Muscle of leg (tissue), 11 donors: ENCODE results near the gene NTF4. TPM values are rescaled to one million over a fixed set of nuclear protein-coding genes. Genes with fewer than 3 reads are reported as not detected.
"Not testable (repeated sequence)": the region's sequence is repeated elsewhere in the genome, so short reads cannot be mapped to it uniquely, and the experiment has no call there.

Source experiments
- DNase-seq: peaks from one replicate; pipeline ENCODE4 v3.0.0; 2013
- H3K27ac ChIP-seq: one replicate; pipeline ENCODE4 v1.5.1; 2013; ENCODE audit warnings: mild to moderate bottlenecking, low read length, control low read depth
- H3K27me3 ChIP-seq: one replicate; pipeline ENCODE4 v1.6.1; 2013; ENCODE audit warnings: low read length; ENCODE audit not compliant: control insufficient read depth, insufficient read depth
- H3K36me3 ChIP-seq: one replicate; pipeline ENCODE4 v1.6.1; 2013; ENCODE audit warnings: low read length; ENCODE audit not compliant: control insufficient read depth, insufficient read depth
- H3K4me1 ChIP-seq: one replicate; pipeline ENCODE4 v1.6.1; 2013; ENCODE audit warnings: low read length; ENCODE audit not compliant: control insufficient read depth, insufficient read depth
- H3K4me3 ChIP-seq: one replicate; pipeline ENCODE4 v1.5.1; 2013; ENCODE audit warnings: low read length, control low read depth
- H3K9me3 ChIP-seq: replicated peaks from 2 replicates; pipeline ENCODE4 v1.6.1; 2013; ENCODE audit warnings: low read depth, low read length; ENCODE audit not compliant: control insufficient read depth
- WGBS: methylation state at CpG from one replicate; pipeline ENCODE4 v1.1.5; 2013; ENCODE audit warnings: missing lambda C conversion rate; ENCODE audit not compliant: insufficient coverage; 5-methylcytosine and 5-hydroxymethylcytosine counted together
- polyA plus RNA-seq, 8 donors: library from polyadenylated mRNA; unstranded; fragments of 120-200 nt; gene quantifications; one replicate each; pipeline versions ENCODE4 v1.2.1 to v1.2.3, GENCODE V29; 2013; ENCODE audit warnings: inconsistent platforms in 1 of 8, low replicate concordance in 1 of 8; ENCODE audit not compliant: insufficient read length in 8 of 8, insufficient read depth in 1 of 8
- total RNA-seq: library from RNA; stranded (reverse); fragments of 120-200 nt; gene quantifications from one replicate; pipeline ENCODE4 v1.2.4, GENCODE V29; 2013

Gene NTF4
- total and polyA plus RNA-seq, 9 donors = 1.6 to 5.2 (median 3.5) TPM

DNA sequence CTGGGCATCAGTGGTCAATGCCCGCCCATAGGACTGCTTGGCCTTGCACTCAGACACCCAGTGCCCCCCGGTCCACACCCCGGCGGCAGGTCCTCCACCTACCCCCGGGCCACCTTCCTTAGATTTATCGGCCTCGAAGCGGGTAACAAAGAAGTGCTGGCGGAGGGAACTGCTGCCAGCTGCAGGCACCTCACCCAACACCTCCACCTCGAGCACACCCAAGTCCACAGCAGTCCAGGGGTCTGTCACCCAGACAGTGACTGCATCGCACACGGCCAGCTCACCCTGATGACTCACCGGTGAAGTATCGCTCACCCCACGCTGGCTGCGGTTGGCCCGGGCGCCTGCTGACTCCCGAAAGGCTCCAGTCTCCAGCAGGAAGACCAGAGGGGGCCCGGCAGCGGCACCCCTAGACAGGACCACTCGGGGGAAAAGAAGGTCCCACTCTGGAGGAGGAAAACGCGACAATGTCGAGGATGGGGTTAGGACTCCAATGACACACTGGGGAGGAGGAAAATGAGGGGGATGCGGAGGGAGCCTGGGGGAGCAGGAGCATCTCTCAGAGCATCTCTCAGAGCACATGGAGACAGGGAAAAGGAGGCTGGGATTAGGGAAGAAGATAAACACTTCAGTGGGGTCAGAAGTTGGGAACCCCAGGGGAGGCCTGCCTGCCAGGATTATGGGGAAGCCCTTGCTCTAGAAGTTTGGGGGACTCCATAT is 25.9 kb downstream of the NTF4 start:
- not testable (repeated sequence) for H3K27me3 ChIP-seq, H3K4me3 ChIP-seq, DNase-seq, H3K9me3 ChIP-seq, H3K27ac ChIP-seq, H3K36me3 ChIP-seq, H3K4me1 ChIP-seq
- WGBS = 87% methylated on average over 26 of the region's 26 CpGs

GRCh38 chr19:49038111-49038510 is 26.5 kb downstream of the NTF4 start:
- H3K27me3 ChIP-seq, H3K4me3 ChIP-seq, DNase-seq, H3K4me1 ChIP-seq, H3K36me3 ChIP-seq, H3K9me3 ChIP-seq, H3K27ac ChIP-seq: not testable (repeated sequence)
- WGBS = no CpG with 5 or more reads among the region's 8 CpGs

GRCh38 chr19:49036815-49037214 is 27.8 kb downstream of the NTF4 start, which contains the start of gene CGB1:
Gene CGB1, minus strand, starts transcription at chr19:49036895. Its CDS starts 184 bp downstream, at chr19:49036711.
- H3K9me3 ChIP-seq, H3K4me3 ChIP-seq, H3K27ac ChIP-seq, H3K4me1 ChIP-seq, H3K36me3 ChIP-seq, DNase-seq, H3K27me3 ChIP-seq: not testable (repeated sequence)
- WGBS = 40% methylated on average over 1 of the region's 18 CpGs

DNA sequence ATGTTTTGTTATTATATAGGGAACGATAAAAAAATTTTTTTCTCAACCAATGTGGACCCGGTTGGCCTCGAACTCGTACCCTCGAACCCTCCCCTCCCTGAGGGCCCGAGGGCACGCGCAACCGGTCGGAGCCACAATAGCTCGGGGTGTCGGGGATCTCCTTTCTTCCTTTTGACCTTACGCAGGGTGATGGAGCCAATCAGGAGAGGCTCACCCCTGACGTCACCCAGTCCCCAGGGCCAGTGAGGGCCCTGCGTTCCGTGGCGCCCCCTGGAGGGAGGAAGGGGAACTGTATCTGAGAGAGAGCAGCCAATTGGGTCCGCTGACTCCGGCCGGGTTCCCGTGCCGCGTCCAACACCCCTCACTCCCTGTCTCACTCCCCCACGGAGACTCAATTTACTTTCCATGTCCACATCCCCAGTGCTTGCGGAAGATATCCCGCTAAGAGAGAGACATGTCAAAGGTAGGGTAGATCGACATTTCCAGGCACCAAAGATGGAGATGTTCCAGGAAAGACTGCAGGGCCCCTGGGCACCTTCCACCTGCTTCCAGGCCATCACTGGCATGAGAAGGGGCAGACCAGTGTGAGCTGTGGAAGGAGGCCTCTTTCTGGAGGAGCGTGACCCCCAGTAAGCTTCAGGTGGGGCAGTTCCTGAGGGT is 32.8 kb downstream of the NTF4 start, which contains the start of gene CGB2:
Gene CGB2, plus strand, starts transcription at position 249 of the 660 bp plus-strand sequence. Its CDS starts 206 bp downstream, at position 455.
- not testable (repeated sequence) for H3K4me1 ChIP-seq, H3K9me3 ChIP-seq, H3K27me3 ChIP-seq, DNase-seq, H3K4me3 ChIP-seq, H3K36me3 ChIP-seq, H3K27ac ChIP-seq
- 41% methylated on average over 7 of the region's 28 CpGs for WGBS

- not testable (repeated sequence) for H3K4me3 ChIP-seq, H3K9me3 ChIP-seq, H3K27ac ChIP-seq, DNase-seq, H3K4me1 ChIP-seq, H3K27me3 ChIP-seq, H3K36me3 ChIP-seq
- WGBS = no CpG with 5 or more reads among the region's 8 CpGs
These were observed 34.3 kb downstream of the NTF4 start for GRCh38 chr19:49030323-49030722.

- H3K4me1 ChIP-seq, H3K36me3 ChIP-seq, H3K9me3 ChIP-seq, H3K4me3 ChIP-seq, H3K27ac ChIP-seq, H3K27me3 ChIP-seq, DNase-seq: not testable (repeated sequence)
- no CpG with 5 or more reads among the region's 14 CpGs for WGBS
These were observed 34.9 kb downstream of the NTF4 start for GRCh38 chr19:49029749-49030148.

GRCh38 chr19:49028686-49029085 is 35.9 kb downstream of the NTF4 start:
- H3K27me3 ChIP-seq, H3K36me3 ChIP-seq, H3K9me3 ChIP-seq, DNase-seq, H3K4me1 ChIP-seq, H3K27ac ChIP-seq, H3K4me3 ChIP-seq: not testable (repeated sequence)
- no CpG with 5 or more reads among the region's 9 CpGs for WGBS

DNA sequence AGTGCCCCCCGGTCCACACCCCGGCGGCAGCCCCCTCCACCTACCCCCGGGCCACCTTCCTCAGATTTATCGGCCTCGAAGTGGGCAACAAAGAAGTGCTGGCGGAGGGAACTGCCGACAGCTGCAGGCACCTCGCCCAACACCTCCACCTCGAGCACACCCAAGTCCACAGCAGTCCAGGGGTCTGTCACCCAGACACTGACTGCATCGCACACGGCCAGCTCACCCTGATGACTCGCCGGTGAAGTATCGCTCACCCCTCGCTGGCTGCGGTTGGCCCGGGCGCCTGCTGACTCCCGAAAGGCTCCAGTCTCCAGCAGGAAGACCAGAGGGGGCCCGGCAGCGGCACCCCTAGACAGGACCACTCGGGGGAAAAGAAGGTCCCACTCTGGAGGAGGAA is 39.0 kb downstream of the NTF4 start:
- peaks cover 11% of the 10 kb centered on the region for H3K27me3 ChIP-seq
- H3K4me3 ChIP-seq, H3K27ac ChIP-seq, H3K9me3 ChIP-seq, H3K36me3 ChIP-seq, H3K4me1 ChIP-seq, DNase-seq: not testable (repeated sequence)
- WGBS = 84% methylated on average over 8 of the region's 23 CpGs

DNA sequence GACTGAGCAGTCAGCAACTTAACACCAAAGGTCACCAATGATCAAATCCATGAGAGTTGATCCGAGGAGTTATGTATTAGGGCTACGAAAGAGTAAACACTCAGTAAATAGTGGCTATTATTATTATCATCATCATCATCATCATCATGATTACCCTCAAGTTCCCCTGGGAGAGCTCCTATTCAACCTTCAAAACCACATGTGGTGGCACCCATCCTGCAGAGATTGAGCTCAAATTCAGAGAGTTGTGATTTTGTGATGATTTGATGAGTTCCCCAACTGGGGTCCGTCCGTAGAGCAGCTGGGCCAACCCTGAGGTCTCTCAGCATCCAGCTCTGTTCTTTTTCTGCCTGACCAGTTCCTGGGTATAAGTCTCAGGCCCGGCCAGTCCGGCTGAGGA is 39.5 kb downstream of the NTF4 start:
- H3K9me3 ChIP-seq, H3K4me3 ChIP-seq, H3K27ac ChIP-seq, H3K36me3 ChIP-seq, DNase-seq, H3K4me1 ChIP-seq: not testable (repeated sequence)
- no CpG with 5 or more reads among the region's 6 CpGs for WGBS
- peaks cover 16% of the 10 kb centered on the region for H3K27me3 ChIP-seq

GRCh38 chr19:49024233-49024632 is 40.4 kb downstream of the NTF4 start, which contains the start of gene CGB3:
Gene CGB3, minus strand, starts transcription at chr19:49024333. Its CDS starts 362 bp downstream, at chr19:49023971.
- H3K4me1 ChIP-seq, H3K36me3 ChIP-seq, H3K27ac ChIP-seq, H3K4me3 ChIP-seq, DNase-seq, H3K9me3 ChIP-seq: not testable (repeated sequence)
- H3K27me3 ChIP-seq = peaks cover 25% of the 10 kb centered on the region
- no CpG with 5 or more reads among the region's 15 CpGs for WGBS
